DOHH2 (cell line): ENCODE results near the gene PPP4R4.

Experiments used
- EZH2phosphoT487 ChIP-seq: fragments of 200-600 bp; sonication (generic); IDR thresholded peaks from 2 replicates; pipeline ENCODE4 v1.6.1; 2017; ENCODE audit warnings: borderline replicate concordance, mild to moderate bottlenecking, antibody characterized with exemption, low read length, moderate library complexity, mixed read lengths
- TF ChIP-seq, protein P1 (sequence below): fragments of 200-600 bp; sonication (generic); IDR thresholded peaks from one replicate; pipeline ENCODE4 v1.5.1; 2014; ENCODE audit warnings: antibody characterized with exemption, mild to moderate bottlenecking, low read depth, low read length; ENCODE audit not compliant: poor library complexity, severe bottlenecking

DNA sequence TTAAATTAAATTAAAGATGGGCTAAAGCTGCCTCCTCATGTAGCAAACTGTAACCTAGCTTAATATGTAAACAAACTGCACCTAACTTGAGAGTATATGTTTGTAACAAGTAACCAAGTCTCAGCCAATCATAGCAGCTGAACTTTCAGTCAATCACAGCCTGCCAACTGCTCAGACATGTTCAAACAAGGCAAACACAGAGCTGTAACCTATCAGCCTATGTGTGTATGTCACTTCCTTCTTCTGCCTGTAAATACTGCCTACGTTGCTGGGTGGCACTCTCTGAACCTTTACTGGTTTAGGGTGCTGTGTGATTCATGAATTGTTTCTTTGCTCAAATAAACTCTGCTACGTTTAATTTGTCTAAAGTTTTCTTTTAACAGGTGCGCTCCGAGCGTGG, 146.1 kb downstream of the PPP4R4 start:
- TF ChIP-seq, protein P1, sequence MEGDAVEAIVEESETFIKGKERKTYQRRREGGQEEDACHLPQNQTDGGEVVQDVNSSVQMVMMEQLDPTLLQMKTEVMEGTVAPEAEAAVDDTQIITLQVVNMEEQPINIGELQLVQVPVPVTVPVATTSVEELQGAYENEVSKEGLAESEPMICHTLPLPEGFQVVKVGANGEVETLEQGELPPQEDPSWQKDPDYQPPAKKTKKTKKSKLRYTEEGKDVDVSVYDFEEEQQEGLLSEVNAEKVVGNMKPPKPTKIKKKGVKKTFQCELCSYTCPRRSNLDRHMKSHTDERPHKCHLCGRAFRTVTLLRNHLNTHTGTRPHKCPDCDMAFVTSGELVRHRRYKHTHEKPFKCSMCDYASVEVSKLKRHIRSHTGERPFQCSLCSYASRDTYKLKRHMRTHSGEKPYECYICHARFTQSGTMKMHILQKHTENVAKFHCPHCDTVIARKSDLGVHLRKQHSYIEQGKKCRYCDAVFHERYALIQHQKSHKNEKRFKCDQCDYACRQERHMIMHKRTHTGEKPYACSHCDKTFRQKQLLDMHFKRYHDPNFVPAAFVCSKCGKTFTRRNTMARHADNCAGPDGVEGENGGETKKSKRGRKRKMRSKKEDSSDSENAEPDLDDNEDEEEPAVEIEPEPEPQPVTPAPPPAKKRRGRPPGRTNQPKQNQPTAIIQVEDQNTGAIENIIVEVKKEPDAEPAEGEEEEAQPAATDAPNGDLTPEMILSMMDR = no peak
- no peak for TF ChIP-seq EZH2phosphoT487
